IMR-90 (cell line): Measurements from ENCODE around the gene KRT3. TPM values are rescaled to one million over a fixed set of nuclear protein-coding genes. Genes with fewer than 3 reads are reported as not detected.

Source experiments
- ATAC-seq: fragments of 200-7000 bp; cut with Tn5 transposase; 2 replicates; pipeline ENCODE4 v1.9.1; 2020; ENCODE audit warnings: low read depth, mild to moderate bottlenecking, moderate library complexity
- BruUV-seq: library from RNA; stranded (reverse); fragments of 400-500 nt; replicated peaks from 2 replicates; lab custom pipeline; 2021; lab: Mats Ljungman, UMichigan
- CTCF ChIA-PET: fragments of 300-600 bp; formaldehyde crosslinking; extraction: SDS; loops from one replicate; lab custom pipeline; 2021; ENCODE audit warnings: antibody characterized with exemption; lab: Yijun Ruan, JAX
- POLR2A ChIA-PET: fragments of 300-600 bp; sonication (Branson Sonifier 250); formaldehyde crosslinking; loops from one replicate; lab custom pipeline; 2022; ENCODE audit warnings: antibody characterized with exemption; ENCODE audit not compliant: unreplicated experiment; lab: Charles Lee
- DNase-seq: peaks from one replicate; pipeline ENCODE4 v3.0.0; 2013
- H2AFZ ChIP-seq: replicated peaks from 2 replicates; pipeline ENCODE3; 2013; ENCODE audit warnings: low read length, mild to moderate bottlenecking; ENCODE audit not compliant: poor library complexity
- H2AK5ac ChIP-seq: 2 replicates; pipeline ENCODE4 v1.6.1; 2013; ENCODE audit warnings: low read depth, low read length, inconsistent platforms
- H2AK9ac ChIP-seq: replicated peaks from 2 replicates; pipeline ENCODE3; 2013; ENCODE audit warnings: mild to moderate bottlenecking, low read depth, low read length, moderate library complexity; ENCODE audit not compliant: poor library complexity
- H2BK120ac ChIP-seq: 2 replicates; pipeline ENCODE4 v1.6.1; 2013; ENCODE audit warnings: low read depth, low read length, inconsistent platforms
- H2BK15ac ChIP-seq: 3 replicates; pipeline ENCODE4 v1.6.1; 2013; ENCODE audit warnings: low read depth, low read length, inconsistent platforms
- H2BK20ac ChIP-seq: 2 replicates; pipeline ENCODE4 v1.6.1; 2013; ENCODE audit warnings: low read depth, mild to moderate bottlenecking, inconsistent platforms, low read length, moderate library complexity
- H2BK5ac ChIP-seq: 2 replicates; pipeline ENCODE4 v1.6.1; 2013; ENCODE audit warnings: mild to moderate bottlenecking, low read depth, low read length, inconsistent platforms; ENCODE audit not compliant: poor library complexity, severe bottlenecking
- H3K14ac ChIP-seq: replicated peaks from 2 replicates; pipeline ENCODE4 v1.6.1; 2013; ENCODE audit warnings: low read depth, low read length, inconsistent platforms
- H3K18ac ChIP-seq: 2 replicates; pipeline ENCODE4 v1.6.1; 2013; ENCODE audit warnings: low read depth, low read length, control low read depth
- H3K23ac ChIP-seq: 2 replicates; pipeline ENCODE4 v1.6.1; 2013; ENCODE audit warnings: low read depth, low read length, inconsistent platforms
- H3K27ac ChIP-seq: 2 replicates; pipeline ENCODE4 v1.5.1; 2013; ENCODE audit warnings: mild to moderate bottlenecking, control low read depth, low read length; ENCODE audit not compliant: insufficient read depth
- H3K27me3 ChIP-seq: 2 replicates; pipeline ENCODE4 v1.6.1; 2013; ENCODE audit warnings: low read length; ENCODE audit not compliant: control insufficient read depth, insufficient read depth
- H3K36me3 ChIP-seq: 2 replicates; pipeline ENCODE4 v1.6.1; 2013; ENCODE audit warnings: low read length, mixed read lengths; ENCODE audit not compliant: control insufficient read depth, insufficient read depth
- H3K4ac ChIP-seq: 2 replicates; pipeline ENCODE4 v1.6.1; 2013; ENCODE audit warnings: low read depth, low read length, inconsistent platforms
- H3K4me1 ChIP-seq: 2 replicates; pipeline ENCODE4 v1.6.1; 2013; ENCODE audit warnings: low read length, mixed read lengths; ENCODE audit not compliant: control insufficient read depth, insufficient read depth
- H3K4me2 ChIP-seq: 2 replicates; pipeline ENCODE4 v1.6.1; 2013; ENCODE audit warnings: low read depth, mild to moderate bottlenecking, control low read depth, low read length, moderate library complexity
- H3K4me3 ChIP-seq: 2 replicates; pipeline ENCODE4 v1.5.1; 2013; ENCODE audit warnings: low read depth, mild to moderate bottlenecking, control low read depth, low read length, moderate library complexity; ENCODE audit not compliant: insufficient read depth
- H3K56ac ChIP-seq: 2 replicates; pipeline ENCODE4 v1.6.1; 2013; ENCODE audit warnings: low read length, inconsistent platforms; ENCODE audit not compliant: insufficient read depth; ENCODE audit errors: extremely low read depth
- H3K79me1 ChIP-seq, 2 experiments: 2 replicates each; pipeline ENCODE4 v1.6.1; 2013; ENCODE audit warnings: low read length in 2 of 2, inconsistent platforms in 1 of 2, low read depth in 1 of 2
- H3K9ac ChIP-seq: 2 replicates; pipeline ENCODE4 v1.6.1; 2013; ENCODE audit warnings: low read depth, low read length, control low read depth
- H3K9me1 ChIP-seq: 2 replicates; pipeline ENCODE4 v1.6.1; 2013; ENCODE audit warnings: low read length, inconsistent platforms; ENCODE audit not compliant: insufficient read depth
- H3K9me3 ChIP-seq: 2 replicates; pipeline ENCODE4 v1.6.1; 2013; ENCODE audit warnings: low read length; ENCODE audit not compliant: control insufficient read depth, insufficient read depth
- H4K20me1 ChIP-seq: 2 replicates; pipeline ENCODE4 v1.6.1; 2013; ENCODE audit warnings: low read length, inconsistent platforms; ENCODE audit not compliant: insufficient read depth
- H4K5ac ChIP-seq: 2 replicates; pipeline ENCODE4 v1.6.1; 2013; ENCODE audit warnings: mild to moderate bottlenecking, low read depth, low read length, control low read depth
- H4K8ac ChIP-seq, 2 experiments: 2 replicates each; pipeline ENCODE4 v1.6.1; 2013; ENCODE audit warnings: low read depth in 2 of 2, low read length in 2 of 2, control low read depth in 1 of 2, inconsistent platforms in 1 of 2
- H4K91ac ChIP-seq: 2 replicates; pipeline ENCODE4 v1.6.1; 2013; ENCODE audit warnings: low read depth, low read length, inconsistent platforms; ENCODE audit not compliant: insufficient read depth
- BHLHE40 ChIP-seq: fragments of 150-350 bp; IDR thresholded peaks from 2 replicates; pipeline ENCODE4 v1.6.1; 2016; ENCODE audit warnings: mild to moderate bottlenecking, low read depth, low read length
- CHD1 ChIP-seq: IDR thresholded peaks from 2 replicates; pipeline ENCODE4 v1.6.1; 2012; ENCODE audit warnings: low read depth, low read length, improper control_type of control experiment
- FOS ChIP-seq: fragments of 150-350 bp; IDR thresholded peaks from 2 replicates; pipeline ENCODE4 v1.6.1; 2016; ENCODE audit warnings: low read depth, low read length
- MAFK ChIP-seq: IDR thresholded peaks from 2 replicates; pipeline ENCODE4 v1.6.1; 2012; ENCODE audit warnings: low read depth, low read length, improper control_type of control experiment
- MAZ ChIP-seq: IDR thresholded peaks from 2 replicates; pipeline ENCODE4 v1.6.1; 2012; ENCODE audit warnings: low read depth, mild to moderate bottlenecking, low read length, improper control_type of control experiment, moderate library complexity, borderline replicate concordance
- MXI1 ChIP-seq: IDR thresholded peaks from 2 replicates; pipeline ENCODE4 v1.6.1; 2012; ENCODE audit warnings: low read depth, mild to moderate bottlenecking, low read length, moderate library complexity, borderline replicate concordance
- NFE2L2 ChIP-seq: fragments of 150-350 bp; IDR thresholded peaks from 2 replicates; pipeline ENCODE4 v1.6.1; 2016; ENCODE audit warnings: low read depth, mild to moderate bottlenecking, low read length
- POLR2A ChIP-seq: IDR thresholded peaks from 2 replicates; pipeline ENCODE4 v1.6.1; 2012; ENCODE audit warnings: mild to moderate bottlenecking, low read depth, low read length
- RAD21 ChIP-seq: IDR thresholded peaks from 2 replicates; pipeline ENCODE4 v1.6.1; 2012; ENCODE audit warnings: low read length, improper control_type of control experiment
- RCOR1 ChIP-seq: IDR thresholded peaks from 2 replicates; pipeline ENCODE4 v1.6.1; 2012; ENCODE audit warnings: mild to moderate bottlenecking, low read length, improper control_type of control experiment; ENCODE audit not compliant: insufficient replicate concordance
- RFX5 ChIP-seq: IDR thresholded peaks from 2 replicates; pipeline ENCODE4 v1.8.0; 2012; ENCODE audit warnings: low read depth, mild to moderate bottlenecking, low read length, moderate library complexity
- USF2 ChIP-seq: fragments of 150-350 bp; IDR thresholded peaks from 2 replicates; pipeline ENCODE4 v1.6.1; 2017; ENCODE audit warnings: mild to moderate bottlenecking, antibody characterized with exemption, low read length, low read depth
- dilution Hi-C: fragments of 300-500 bp; cut with HindIII; formaldehyde crosslinking; loops from one replicate; pipeline ENCODE4 v1.14.3; 2018; ENCODE audit warnings: low sequenced_read_pairs; ENCODE audit not compliant: unreplicated experiment
- in situ Hi-C: fragments of 300-500 bp; cut with MboI; formaldehyde crosslinking; loops from 3 replicates; pipeline ENCODE4 v1.14.3; 2019; ENCODE audit warnings: low sequenced_read_pairs, inconsistent platforms, mixed read lengths
- intact Hi-C: fragments of 100-400 bp; cut with micrococcal nuclease; formaldehyde crosslinking; loops from 2 replicates; pipeline ENCODE4 v1.10.0; 2022
- polyA plus RNA-seq, 3 experiments: library from polyadenylated mRNA; depleted of rRNA; stranded (reverse); fragments of >200 nt; gene quantifications; 2 replicates each; pipeline ENCODE4 v1.2.3, GENCODE V29; 2012; ENCODE audit warnings: low replicate concordance in 1 of 3
- total RNA-seq: library from RNA; depleted of rRNA; stranded (reverse); fragments of >200 nt; gene quantifications from 2 replicates; pipeline ENCODE4 v1.2.3, GENCODE V29; 2012
- TF ChIP-seq, protein P1 (sequence below): fragments of 150-350 bp; IDR thresholded peaks from 2 replicates; pipeline ENCODE4 v1.6.1; 2016; ENCODE audit warnings: low read depth, mild to moderate bottlenecking, low read length, moderate library complexity, borderline replicate concordance
- TF ChIP-seq, protein P2 (sequence below): conservative IDR thresholded peaks from 2 replicates; pipeline ENCODE4 v1.5.1; 2012; ENCODE audit warnings: mild to moderate bottlenecking, low read depth, low read length, improper control_type of control experiment

Gene KRT3
- total and polyA plus RNA-seq, 2 of the 4 experiments (the other 2 are of a cell fraction) = not detected

- TF ChIP-seq RFX5 = no peak
- no peak for TF ChIP-seq MAFK
- TF ChIP-seq POLR2A = no peak
Measured at GRCh38 chr12:52798003-52798670, 2.2 kb upstream of the KRT3 start (continued).

DNA sequence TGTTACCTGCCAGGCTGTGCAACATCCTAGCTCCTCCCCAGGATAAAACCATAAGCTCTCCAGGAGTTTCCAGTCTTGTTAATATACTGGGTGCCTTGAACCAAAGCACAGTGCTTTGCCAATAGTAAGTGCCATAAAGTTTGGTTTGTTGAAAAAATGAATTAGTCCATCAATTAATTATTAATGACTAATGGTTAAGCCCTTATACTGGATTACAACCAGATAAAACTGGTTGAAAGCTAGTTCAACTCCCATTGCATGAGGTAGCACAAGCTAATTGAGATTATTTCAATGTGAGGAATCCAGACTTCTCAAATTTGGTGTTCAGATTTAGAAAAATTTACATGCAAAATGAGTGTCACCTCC is 1.6 kb upstream of the KRT3 start:
- peaks cover 8% of the 10 kb centered on the region for H3K27me3 ChIP-seq
- H3K36me3 ChIP-seq = no peaks in the 10 kb centered on the region
- no peak overlapping the region for H4K5ac ChIP-seq
- no peaks in the 10 kb centered on the region; the same call in 1 of the 2 replicates for H4K20me1 ChIP-seq
- H4K8ac ChIP-seq = no peak overlapping the region
- no peak overlapping the region for H3K9ac ChIP-seq
- ChIA-PET POLR2A (no interaction called here), CTCF (interaction anchor here (0.9 kb wide), 1 partner anchor 68 kb away, joined by 3 read pairs; no protein-coding TSS in a partner anchor)
- H3K4me3 ChIP-seq = no peak overlapping the region
- H4K91ac ChIP-seq = no peak overlapping the region
- H2BK5ac ChIP-seq = no peak overlapping the region
- DNase-seq (no peak), ATAC-seq (no peak)
- no peak overlapping the region for H3K27ac ChIP-seq
- no peak overlapping the region for H3K18ac ChIP-seq
- H2AK5ac ChIP-seq = no peak overlapping the region
- H2BK120ac ChIP-seq = no peak overlapping the region
- H2BK15ac ChIP-seq = no peak overlapping the region
- in situ Hi-C loops = no loop called here
- no peak overlapping the region for H3K4me2 ChIP-seq
- no peaks in the 10 kb centered on the region for H3K9me3 ChIP-seq
- no TSS peak for BruUV-seq
- no peaks in the 10 kb centered on the region for H3K4me1 ChIP-seq
- no peak overlapping the region for H3K4ac ChIP-seq
- intact Hi-C loops = no loop called here
- no peak overlapping the region for H2AK9ac ChIP-seq
- H3K9me1 ChIP-seq = peaks cover 3% of the 10 kb centered on the region; the same call in 1 of the 2 replicates
- dilution Hi-C loops = no loop called here
- H2AFZ ChIP-seq = no peak overlapping the region
- no peak overlapping the region for H3K56ac ChIP-seq
- H2BK20ac ChIP-seq = no peak overlapping the region
- H3K79me1 ChIP-seq = no peaks in the 10 kb centered on the region
- H3K14ac ChIP-seq = no peak overlapping the region
- H3K23ac ChIP-seq = no peak overlapping the region
- TF ChIP-seq USF2 (no peak), CHD1 (no peak), MXI1 (no peak), MAFK (no peak), MAZ (no peak), RFX5 (no peak), RAD21 (no peak), FOS (no peak), POLR2A (no peak), NFE2L2 (no peak), BHLHE40 (no peak), RCOR1 (no peak)
- TF ChIP-seq, protein P1, sequence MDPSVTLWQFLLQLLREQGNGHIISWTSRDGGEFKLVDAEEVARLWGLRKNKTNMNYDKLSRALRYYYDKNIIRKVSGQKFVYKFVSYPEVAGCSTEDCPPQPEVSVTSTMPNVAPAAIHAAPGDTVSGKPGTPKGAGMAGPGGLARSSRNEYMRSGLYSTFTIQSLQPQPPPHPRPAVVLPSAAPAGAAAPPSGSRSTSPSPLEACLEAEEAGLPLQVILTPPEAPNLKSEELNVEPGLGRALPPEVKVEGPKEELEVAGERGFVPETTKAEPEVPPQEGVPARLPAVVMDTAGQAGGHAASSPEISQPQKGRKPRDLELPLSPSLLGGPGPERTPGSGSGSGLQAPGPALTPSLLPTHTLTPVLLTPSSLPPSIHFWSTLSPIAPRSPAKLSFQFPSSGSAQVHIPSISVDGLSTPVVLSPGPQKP = no peak
- TF ChIP-seq, protein P2, sequence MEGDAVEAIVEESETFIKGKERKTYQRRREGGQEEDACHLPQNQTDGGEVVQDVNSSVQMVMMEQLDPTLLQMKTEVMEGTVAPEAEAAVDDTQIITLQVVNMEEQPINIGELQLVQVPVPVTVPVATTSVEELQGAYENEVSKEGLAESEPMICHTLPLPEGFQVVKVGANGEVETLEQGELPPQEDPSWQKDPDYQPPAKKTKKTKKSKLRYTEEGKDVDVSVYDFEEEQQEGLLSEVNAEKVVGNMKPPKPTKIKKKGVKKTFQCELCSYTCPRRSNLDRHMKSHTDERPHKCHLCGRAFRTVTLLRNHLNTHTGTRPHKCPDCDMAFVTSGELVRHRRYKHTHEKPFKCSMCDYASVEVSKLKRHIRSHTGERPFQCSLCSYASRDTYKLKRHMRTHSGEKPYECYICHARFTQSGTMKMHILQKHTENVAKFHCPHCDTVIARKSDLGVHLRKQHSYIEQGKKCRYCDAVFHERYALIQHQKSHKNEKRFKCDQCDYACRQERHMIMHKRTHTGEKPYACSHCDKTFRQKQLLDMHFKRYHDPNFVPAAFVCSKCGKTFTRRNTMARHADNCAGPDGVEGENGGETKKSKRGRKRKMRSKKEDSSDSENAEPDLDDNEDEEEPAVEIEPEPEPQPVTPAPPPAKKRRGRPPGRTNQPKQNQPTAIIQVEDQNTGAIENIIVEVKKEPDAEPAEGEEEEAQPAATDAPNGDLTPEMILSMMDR = no peak
